ENCODE data around the gene SNCB.

- no peak for TF ChIP-seq CTCF (conservative IDR thresholded peaks at IDR 0.05; ENCODE audit: low read depth, low read length)
- no peak for TF ChIP-seq EZH2 (IDR thresholded peaks at IDR 0.05; ENCODE audit: low read length, unreplicated experiment)
These were observed 37.3 kb upstream of the SNCB start for GRCh38 chr5:176667637-176668036.

Measured in PC-3 (cell line).